SIG-M5 (cell line): ENCODE data around the gene PHF13.
"Not testable (repeated sequence)": the region's sequence is repeated elsewhere in the genome, so short reads cannot be mapped to it uniquely, and the experiment has no call there.

Source experiments
- DNase-seq: peaks from one replicate; lab custom pipeline; 2025; lab: John Stamatoyannopoulos, UW

The PHF13 gene

GRCh38 chr1:6631058-6631457, 17.5 kb downstream of the PHF13 start:
- DNase-seq = no peak

- no peak for DNase-seq
Measured at GRCh38 chr1:6632588-6633514, 19.3 kb downstream of the PHF13 start.

- DNase-seq = no peak
Measured at GRCh38 chr1:6634371-6635052, 21.0 kb downstream of the PHF13 start.

GRCh38 chr1:6635161-6635909, 21.8 kb downstream of the PHF13 start:
- no peak for DNase-seq

- DNase-seq = no peak
Measured at GRCh38 chr1:6635910-6636760, 22.6 kb downstream of the PHF13 start.

- not testable (repeated sequence) for DNase-seq
Measured at GRCh38 chr1:6636778-6637177, 23.2 kb downstream of the PHF13 start.

- no peak for DNase-seq
Measured at GRCh38 chr1:6637770-6638169, 24.2 kb downstream of the PHF13 start.

- no peak for DNase-seq
Measured at GRCh38 chr1:6638226-6638625, 24.7 kb downstream of the PHF13 start.

- DNase-seq = not testable (repeated sequence)
Measured at GRCh38 chr1:6640867-6641266, 27.3 kb downstream of the PHF13 start.

GRCh38 chr1:6645018-6645417, 31.5 kb downstream of the PHF13 start:
- DNase-seq = no peak

GRCh38 chr1:6646499-6647148, 33.1 kb downstream of the PHF13 start:
- no peak for DNase-seq

- DNase-seq = no peak
Measured at GRCh38 chr1:6648556-6648955, 35.0 kb downstream of the PHF13 start.

GRCh38 chr1:6651909-6652308, 38.4 kb downstream of the PHF13 start:
- no peak for DNase-seq

- DNase-seq = no peak
Measured at GRCh38 chr1:6652986-6653385, 39.5 kb downstream of the PHF13 start.

- no peak for DNase-seq
Measured at GRCh38 chr1:6653436-6654290, 40.1 kb downstream of the PHF13 start.

GRCh38 chr1:6657138-6657537, 43.6 kb downstream of the PHF13 start:
- DNase-seq = no peak

- no peak for DNase-seq
Measured at GRCh38 chr1:6658359-6659060, 45.0 kb downstream of the PHF13 start.

GRCh38 chr1:6660415-6661049, 47.0 kb downstream of the PHF13 start:
- no peak for DNase-seq

GRCh38 chr1:6662468-6662867, 48.9 kb downstream of the PHF13 start:
- not testable (repeated sequence) for DNase-seq
